Activated CD4-positive, CD25-positive, alpha-beta regulatory T cell treated with anti-CD3 and anti-CD28 coated beads, Interleukin-2, amount 50 U/mL, for 72 hours (primary cell): ENCODE measurements around the gene TXNDC2.
"Not testable (repeated sequence)": the region's sequence is repeated elsewhere in the genome, so short reads cannot be mapped to it uniquely, and the experiment has no call there.

ENCODE experiments used
- DNase-seq: peaks from one replicate; pipeline ENCODE4 v3.0.0; 2021

TXNDC2 gene

DNA sequence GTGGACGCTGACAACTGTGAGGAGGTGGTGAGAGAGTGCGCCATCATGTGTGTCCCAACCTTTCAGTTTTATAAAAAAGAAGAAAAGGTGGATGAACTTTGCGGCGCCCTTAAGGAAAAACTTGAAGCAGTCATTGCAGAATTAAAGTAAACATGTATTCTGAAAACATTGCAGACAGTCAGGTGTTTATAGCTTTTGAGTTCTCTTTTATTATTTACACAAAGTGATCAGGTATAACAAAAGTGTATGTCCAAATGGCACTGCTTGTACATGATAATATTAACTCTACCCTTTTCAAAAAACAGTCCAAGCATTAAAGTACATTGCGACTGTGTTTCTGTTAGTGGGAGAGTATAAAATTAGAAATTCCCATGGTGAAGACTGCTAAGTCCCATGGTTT is 2.2 kb downstream of the TXNDC2 start:
- no peak for DNase-seq

DNA sequence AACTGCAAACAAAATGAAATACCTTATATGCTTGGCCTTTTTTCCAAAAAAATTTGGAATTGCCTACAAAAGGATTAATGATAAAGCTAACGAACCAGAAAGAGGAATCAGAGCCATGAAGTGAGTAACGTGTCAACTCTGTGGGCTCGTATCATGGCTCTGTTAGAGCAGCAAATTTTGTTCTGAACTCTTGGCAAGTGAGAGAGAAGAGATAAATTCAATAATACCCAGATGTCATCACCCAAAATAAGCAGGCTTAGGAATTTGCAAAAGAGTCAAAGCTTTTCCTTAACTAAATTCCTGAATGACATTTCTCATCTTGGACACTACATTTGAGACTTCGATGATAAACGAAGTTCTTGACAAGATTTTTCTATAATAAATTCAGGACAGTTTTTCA is 4.4 kb downstream of the TXNDC2 start:
- no peak for DNase-seq

DNA sequence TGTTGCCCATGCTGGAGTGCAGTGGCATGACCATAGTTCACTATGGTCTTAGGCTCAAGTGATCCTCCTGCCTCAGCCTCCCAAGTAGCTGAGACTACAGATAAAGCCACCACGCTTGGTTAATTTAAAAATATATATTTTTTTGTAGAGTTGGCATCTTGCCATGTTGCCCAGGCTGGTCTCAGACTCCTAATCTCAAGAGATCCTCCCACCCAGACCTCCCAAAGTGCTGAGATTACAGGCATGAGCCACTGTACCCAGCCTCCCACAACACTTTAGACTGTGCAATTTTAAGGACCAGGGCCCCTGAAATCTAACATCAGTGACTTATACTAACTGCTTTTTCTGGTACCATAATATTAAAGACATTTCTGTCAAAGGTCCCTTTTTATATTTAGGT is 5.2 kb downstream of the TXNDC2 start:
- no peak for DNase-seq

DNA sequence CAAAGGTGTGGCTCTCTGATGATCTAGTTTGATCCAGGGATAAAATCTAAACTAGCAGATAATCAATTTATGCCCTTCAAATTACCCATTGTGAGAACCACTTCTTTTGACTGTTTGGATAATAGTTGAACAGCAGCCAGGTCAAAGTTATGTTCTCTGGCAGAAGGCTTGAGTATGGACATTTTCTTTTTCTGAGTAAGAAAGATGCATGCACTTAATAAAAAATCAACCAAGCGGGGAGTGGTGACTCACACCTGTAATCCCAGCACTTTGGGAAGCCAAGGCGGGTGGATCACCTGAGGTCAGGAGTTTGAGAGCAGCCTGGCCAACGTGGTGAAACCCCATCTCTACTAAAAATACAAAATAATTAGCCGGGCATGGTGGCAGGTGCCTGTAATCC is 5.7 kb downstream of the TXNDC2 start:
- not testable (repeated sequence) for DNase-seq

DNA sequence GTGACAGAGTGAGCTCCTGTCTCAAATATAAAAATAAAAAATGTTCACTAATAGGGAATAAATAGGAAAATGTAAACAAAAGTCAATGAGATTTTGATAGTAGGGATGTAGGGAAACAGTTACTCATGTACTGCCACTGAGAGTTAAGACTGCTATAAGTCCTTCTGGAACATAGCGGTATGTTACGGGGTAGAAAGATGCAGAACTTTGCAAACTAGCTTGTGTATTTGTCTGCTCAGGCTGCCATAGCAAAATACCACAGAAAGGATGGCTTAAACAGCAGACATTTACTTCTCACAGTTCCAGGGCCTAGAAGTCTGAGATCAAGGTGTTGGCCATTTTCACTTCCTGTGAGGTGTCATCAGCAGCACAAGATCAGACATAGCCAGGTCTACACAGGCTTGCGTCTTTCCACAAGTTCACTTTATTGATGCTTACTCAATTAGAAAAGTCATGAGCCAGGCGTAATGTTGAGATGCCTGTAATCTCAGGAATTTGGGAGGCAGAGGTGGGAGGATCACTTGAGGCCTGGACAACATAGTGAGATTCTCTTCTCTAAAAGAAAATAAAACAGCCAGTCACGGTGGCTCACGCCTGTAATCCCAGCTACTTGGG is 8.8 kb downstream of the TXNDC2 start:
- DNase-seq, result no peak

DNA sequence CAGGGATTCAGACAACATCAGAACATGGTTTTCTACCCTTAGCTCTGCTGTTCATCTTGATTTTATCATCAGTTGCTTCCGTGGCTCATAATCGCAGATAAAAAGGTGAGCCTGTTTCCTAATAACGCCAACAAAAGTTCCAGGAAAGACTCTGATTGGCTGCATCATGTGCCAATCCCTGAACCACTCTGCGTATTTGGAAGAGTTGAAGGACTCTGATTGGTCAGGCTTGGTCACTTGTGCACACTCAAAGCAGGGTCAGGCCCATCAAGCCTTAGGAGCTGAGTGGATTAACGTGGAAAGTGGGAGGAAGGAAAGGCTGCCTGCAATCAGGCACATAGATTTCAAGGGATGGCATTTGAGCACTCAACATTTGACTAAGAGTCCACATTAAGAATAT is 11.4 kb downstream of the TXNDC2 start:
- DNase-seq, result no peak

- DNase-seq, result not testable (repeated sequence)
Measured at GRCh38 chr18:9897787-9898291, 12.1 kb downstream of the TXNDC2 start.

GRCh38 chr18:9898792-9899549 is 13.2 kb downstream of the TXNDC2 start:
- no peak for DNase-seq

DNA sequence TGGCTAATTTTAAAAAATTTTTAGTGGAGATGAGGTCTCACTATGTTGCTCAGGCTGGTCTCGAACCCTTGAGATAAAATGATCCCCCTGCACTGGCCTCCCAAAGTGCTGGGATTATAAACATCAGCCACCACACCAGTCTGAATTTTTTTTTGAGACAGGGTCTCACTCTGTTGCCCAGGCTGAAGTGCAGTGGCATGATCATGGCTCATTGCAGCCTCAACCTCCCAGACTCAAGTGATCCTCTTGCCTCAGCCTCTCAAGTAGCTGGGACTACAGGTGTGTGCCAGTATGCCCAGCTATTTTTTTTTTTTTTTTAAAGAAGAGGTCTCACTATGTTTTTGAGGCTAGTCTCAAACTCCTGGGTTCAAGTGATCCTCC is 13.8 kb downstream of the TXNDC2 start:
- not testable (repeated sequence) for DNase-seq

GRCh38 chr18:9900699-9901098 is 14.9 kb downstream of the TXNDC2 start:
- DNase-seq, result no peak

DNA sequence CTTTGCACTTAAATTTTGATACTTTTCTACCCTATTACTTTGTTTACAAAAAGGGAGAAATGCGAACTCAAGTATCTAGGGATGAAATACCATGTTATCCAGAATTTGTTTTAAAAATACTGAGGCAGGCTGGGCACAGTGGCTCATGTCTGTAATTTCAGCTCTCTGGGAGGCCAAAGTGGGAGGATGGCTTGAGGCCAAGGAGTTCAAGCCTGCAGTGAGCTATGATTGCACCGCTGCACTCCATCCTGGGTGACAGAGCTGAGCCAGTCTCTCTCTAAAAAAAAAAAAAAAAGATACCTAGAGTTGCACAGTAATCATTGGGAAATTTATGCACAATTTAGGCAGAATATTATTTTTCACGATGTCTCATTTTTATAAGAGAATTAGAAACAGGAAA is 15.6 kb downstream of the TXNDC2 start:
- DNase-seq, result no peak

- not testable (repeated sequence) for DNase-seq
Measured at GRCh38 chr18:9902264-9902663, 16.5 kb downstream of the TXNDC2 start.

DNA sequence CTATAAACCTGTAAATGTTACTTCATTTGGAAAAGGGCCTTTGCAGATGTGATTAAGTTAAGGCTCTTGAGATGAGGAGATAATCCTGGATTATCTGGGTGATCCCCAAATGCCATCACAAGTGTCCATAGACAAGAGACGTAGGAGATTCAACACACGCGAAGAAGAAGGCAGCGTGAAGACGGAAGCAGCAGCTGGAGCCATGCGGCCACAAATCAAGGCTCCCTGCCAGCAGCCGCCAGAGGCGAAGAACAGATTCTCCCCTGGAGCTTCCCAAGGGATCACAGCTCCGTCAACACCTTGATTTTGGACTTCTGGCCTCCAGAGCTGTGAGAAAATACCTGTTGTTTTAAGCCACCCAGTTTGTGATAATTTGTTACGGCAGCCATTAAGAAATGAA is 17.1 kb downstream of the TXNDC2 start:
- no peak for DNase-seq

DNA sequence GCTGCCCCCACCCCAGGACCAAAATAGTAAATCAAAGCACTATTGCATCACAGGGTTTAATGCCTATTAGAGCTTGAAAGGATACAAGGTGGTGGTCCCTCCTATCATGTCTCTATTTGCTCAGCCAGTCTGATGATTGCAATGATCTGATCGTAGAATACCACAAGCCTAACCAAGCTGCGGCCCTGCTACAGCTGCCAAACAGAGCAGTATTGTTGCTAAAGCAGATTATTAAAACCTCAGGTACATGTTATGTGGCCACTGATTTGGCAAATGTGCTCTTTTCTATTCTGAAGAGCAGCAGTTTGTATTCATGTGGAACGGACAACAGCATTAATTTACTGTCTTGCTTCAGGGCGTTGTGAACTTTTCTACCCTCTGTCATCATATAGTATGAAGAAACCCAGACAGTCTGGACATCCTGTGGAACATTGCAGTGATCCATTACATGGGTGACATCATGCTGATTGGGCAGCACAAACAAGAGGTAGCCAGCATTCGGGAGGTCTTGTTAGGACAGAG is 19.7 kb downstream of the TXNDC2 start:
- no peak for DNase-seq

DNA sequence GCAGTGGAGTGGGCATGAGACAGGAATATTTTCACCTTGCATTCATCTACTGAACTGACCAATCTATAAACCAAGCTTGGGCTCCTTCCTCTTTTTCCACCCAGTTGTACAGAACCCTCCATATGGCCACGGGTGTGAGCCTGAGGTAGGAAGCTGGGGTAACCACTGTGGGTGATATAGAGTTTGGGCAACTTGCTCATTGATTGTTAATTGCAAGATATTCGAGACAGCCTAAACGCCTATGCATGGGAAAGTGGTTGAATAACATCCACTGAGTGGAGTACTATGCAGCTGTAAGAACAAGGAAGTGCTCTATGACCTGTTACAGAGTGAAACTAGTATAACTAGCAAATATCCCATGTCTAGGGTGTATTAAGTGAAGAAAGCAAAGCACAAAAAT is 20.7 kb downstream of the TXNDC2 start:
- DNase-seq, result no peak

- no peak for DNase-seq
Measured at GRCh38 chr18:9907867-9908266, 22.1 kb downstream of the TXNDC2 start.

- DNase-seq, result no peak
Measured at GRCh38 chr18:9910071-9910470, 24.3 kb downstream of the TXNDC2 start.

DNA sequence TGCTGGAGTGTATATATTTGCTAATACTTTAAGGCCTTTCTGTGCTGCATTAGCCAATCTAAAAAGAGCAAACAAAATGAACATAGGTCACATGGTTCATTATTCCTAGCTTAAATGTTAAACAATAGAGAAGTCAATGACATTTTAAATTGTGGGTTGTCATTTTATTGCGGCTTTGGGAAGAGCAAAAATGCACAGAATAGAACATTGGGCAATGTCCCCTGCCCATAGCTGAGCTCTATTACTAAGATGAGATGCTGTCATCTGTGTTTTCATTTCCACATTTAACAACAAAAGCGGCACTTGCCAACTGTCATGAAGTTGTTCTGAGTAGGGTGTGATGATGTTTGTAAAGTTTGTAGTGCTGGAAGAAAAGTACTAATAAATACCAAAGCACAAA is 24.9 kb downstream of the TXNDC2 start:
- DNase-seq, result no peak

- no peak for DNase-seq
Measured at GRCh38 chr18:9911226-9911625, 25.5 kb downstream of the TXNDC2 start.

DNA sequence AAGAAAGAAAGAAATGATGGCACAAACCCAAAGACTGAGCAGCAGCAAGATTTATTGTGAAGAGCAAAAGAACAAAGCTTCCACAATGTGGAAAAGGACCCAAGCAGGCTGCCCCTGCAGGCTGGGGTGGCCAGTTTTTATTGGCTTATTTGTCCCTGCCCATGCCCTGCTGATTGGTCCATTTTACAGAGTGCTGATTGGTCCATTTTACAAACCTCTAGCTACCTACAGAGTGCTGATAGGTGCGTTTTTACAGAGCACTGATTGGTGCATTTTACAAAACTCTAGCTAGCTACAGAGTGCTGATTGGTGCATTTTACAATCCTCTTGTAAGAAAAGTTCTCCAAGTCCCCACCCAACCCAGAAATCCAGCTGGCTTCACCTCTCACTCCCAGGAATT is 26.5 kb downstream of the TXNDC2 start:
- DNase-seq, result not testable (repeated sequence)

GRCh38 chr18:9913151-9913525 is 27.4 kb downstream of the TXNDC2 start:
- no peak for DNase-seq

DNA sequence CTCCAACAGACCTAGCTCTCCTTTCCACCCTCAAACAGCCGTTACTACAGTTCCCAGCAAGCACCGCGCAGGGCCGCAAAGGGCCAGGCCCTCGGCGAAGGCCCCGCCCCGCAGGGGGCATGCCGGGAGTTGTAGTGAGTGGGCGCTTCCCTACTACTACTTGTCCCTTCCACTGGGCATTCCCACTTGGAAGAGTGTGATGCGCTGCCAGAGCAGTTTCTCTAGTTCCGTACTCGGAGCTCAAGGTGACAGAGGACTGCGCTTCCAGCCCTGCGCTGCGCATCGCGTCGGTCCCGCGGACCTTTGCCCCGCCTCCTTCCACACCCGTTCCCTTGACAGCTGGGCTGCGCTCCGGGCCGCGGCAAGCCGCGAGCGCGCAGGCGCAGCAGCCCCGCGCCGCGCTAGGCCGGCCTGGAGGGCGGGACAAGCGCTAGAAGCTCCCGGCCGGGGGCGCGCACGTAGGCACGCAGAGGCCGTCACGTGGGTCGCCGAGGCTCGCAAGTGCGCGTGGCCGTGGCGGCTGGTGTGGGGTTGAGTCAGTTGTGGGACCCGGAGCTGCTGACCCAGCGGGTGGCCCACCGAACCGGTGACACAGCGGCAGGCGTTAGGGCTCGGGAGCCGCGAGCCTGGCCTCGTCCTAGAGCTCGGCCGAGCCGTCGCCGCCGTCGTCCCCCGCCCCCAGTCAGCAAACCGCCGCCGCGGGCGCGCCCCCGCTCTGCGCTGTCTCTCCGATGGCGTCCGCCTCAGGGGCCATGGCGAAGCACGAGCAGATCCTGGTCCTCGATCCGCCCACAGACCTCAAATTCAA is 28.0 kb downstream of the TXNDC2 start, which contains the start of gene VAPA:
Gene VAPA (plus strand): TSS at position 491 of the 808 bp plus-strand sequence. CDS start 241 bp downstream, at position 732.
- peak; percentile 92 for DNase-seq

DNA sequence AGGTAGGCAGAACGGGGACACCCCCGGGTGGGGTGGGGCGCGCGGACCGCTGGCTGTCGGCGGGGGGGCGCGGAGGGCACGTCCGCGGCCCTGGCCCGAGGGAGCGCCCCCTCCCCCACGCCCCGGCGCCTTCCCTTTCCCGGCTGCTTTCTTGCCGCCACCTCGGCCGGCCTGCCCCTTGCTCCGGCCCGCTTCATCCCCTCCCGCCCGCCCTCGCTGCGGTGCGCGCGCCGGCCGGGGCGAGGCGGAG is 28.5 kb downstream of the TXNDC2 start:
- DNase-seq, result no peak
